ENCODE measurements around the gene GABPA. TPM values are rescaled to one million over a fixed set of nuclear protein-coding genes. Genes with fewer than 3 reads are reported as not detected.

The GABPA gene
- polyA plus RNA-seq, 1 of the 3 experiments (the other 2 are of a cell fraction): 6.2 TPM

GRCh38 chr21:25752416-25752815, 17.6 kb downstream of the GABPA start:
- Histone ChIP-seq H3K79me2 (ENCODE audit: insufficient read depth) (no peaks in the 10 kb centered on the region; the same call in 1 of the 2 replicates), H3K36me3 (replicated peaks in 1 of 2; ENCODE audit: control insufficient read depth in 1 of 2, insufficient read depth in 2 of 2, low read length in 1 of 2) (peaks cover 32 to 39% of the 10 kb centered on the region in 2 experiments), H3K27me3 (ENCODE audit: insufficient read depth) (no peaks in the 10 kb centered on the region), H2AFZ (ENCODE audit: low read depth) (no peak overlapping the region), H3F3A (replicated peaks; ENCODE audit: insufficient read depth) (peaks cover 6% of the 10 kb centered on the region), H4K20me1 (ENCODE audit: insufficient read depth) (no peaks in the 10 kb centered on the region), H3K9ac (no peak overlapping the region), H3K27ac (ENCODE audit: low read depth in 2 of 2, low read length in 1 of 2) (no peak overlapping the region), H3K4me3 (ENCODE audit: low read depth in 2 of 2, low read length in 1 of 2) (no peak overlapping the region), H3K9me3 (no peaks in the 10 kb centered on the region), H3K4me2 (no peak overlapping the region), H3K9me2 (no peaks in the 10 kb centered on the region), H3K4me1 (ENCODE audit: control insufficient read depth in 1 of 2, insufficient read depth in 2 of 2, low read depth in 1 of 2, low read length in 1 of 2) (no peaks in the 10 kb centered on the region; a peak in 1 of 4 replicates)
- DNase-seq: no peak
- 97% methylated on average over 1 of the region's 1 CpG for WGBS (ENCODE audit: low lambda C conversion rate)
- CTCF ChIA-PET: no interaction called here
- TF ChIP-seq YY1 (IDR thresholded peaks at IDR 0.05; ENCODE audit: low read depth): no peak
- TF ChIP-seq ELF1 (IDR thresholded peaks at IDR 0.05): no peak
- TF ChIP-seq TAF1 (IDR thresholded peaks at IDR 0.05; ENCODE audit: borderline replicate concordance, low read depth, low read length): no peak
- no peak for TF ChIP-seq RXRA (IDR thresholded peaks at IDR 0.05; ENCODE audit: borderline replicate concordance, low read depth)
- no peak for TF ChIP-seq CTCF (IDR thresholded peaks at IDR 0.05)
- no peak for TF ChIP-seq RCOR1 (IDR thresholded peaks at IDR 0.05; ENCODE audit: low read length)
- TF ChIP-seq PBX3 (IDR thresholded peaks at IDR 0.05): no peak
- TF ChIP-seq NFIC (IDR thresholded peaks at IDR 0.05; ENCODE audit: borderline replicate concordance): no peak
- no peak for TF ChIP-seq JUND (IDR thresholded peaks at IDR 0.05)
- no peak for TF ChIP-seq FOXM1 (IDR thresholded peaks at IDR 0.05; ENCODE audit: low read depth)
- no peak for TF ChIP-seq EZH2phosphoT487 (IDR thresholded peaks at IDR 0.05; ENCODE audit: borderline replicate concordance, low read depth)
- no peak for TF ChIP-seq RAD21 (IDR thresholded peaks at IDR 0.05; ENCODE audit: low read length)
- no peak for TF ChIP-seq SIN3A (IDR thresholded peaks at IDR 0.05; ENCODE audit: borderline replicate concordance, low read depth, low read length)
- no peak for TF ChIP-seq TCF12 (IDR thresholded peaks at IDR 0.05)
- TF ChIP-seq REST (IDR thresholded peaks at IDR 0.05; ENCODE audit: low read depth, low read length): no peak
- no peak for TF ChIP-seq GABPA (IDR thresholded peaks at IDR 0.05; ENCODE audit: low read depth)
- no peak for TF ChIP-seq USF2 (IDR thresholded peaks at IDR 0.05; ENCODE audit: borderline replicate concordance, low read depth, low read length)
- no peak for TF ChIP-seq USF1 (IDR thresholded peaks at IDR 0.05; ENCODE audit: borderline replicate concordance, low read depth)
- no peak for TF ChIP-seq POLR2AphosphoS5 (IDR thresholded peaks at IDR 0.05; ENCODE audit: low read depth, low read length)
- POLR2A ChIA-PET: no interaction called here

Data from SK-N-SH (cell line).